ENCODE data around the gene NPM1. TPM values are rescaled to one million over a fixed set of nuclear protein-coding genes. Genes with fewer than 3 reads are reported as not detected.

Gene NPM1
- total and polyA plus RNA-seq, 2 of the 13 experiments (the other 11 are each of a cell fraction or from before 2014, with no cell fraction given), result 2,047 to 3,353 TPM

- in situ Hi-C loops (cut with HindIII; ENCODE audit: extremely low pct_ligation_motif_present, low pct_unique_long_range_greater_than_20kb), result no loop called here
- DNase-seq (ENCODE audit: low spot score) (no peak), ATAC-seq (no peak), FAIRE-seq (no peak)
- intact Hi-C loops (cut with micrococcal nuclease; ENCODE audit: unreplicated experiment), result no loop called here
- BruUV-seq (replicated peaks), result no TSS peak
- H3K4me3 ChIP-seq (replicated peaks in 1 of 3; ENCODE audit: insufficient read depth in 1 of 3, low read depth in 2 of 3, low read length in 3 of 3), result no peak overlapping the region
- H3K27ac ChIP-seq (ENCODE audit: extremely low read length, insufficient read depth, low read length), result no peak overlapping the region
- no peak overlapping the region for H2AFZ ChIP-seq (ENCODE audit: low read length)
- no peaks in the 10 kb centered on the region for H4K20me1 ChIP-seq (ENCODE audit: insufficient read depth, low read length)
- ChIA-PET POLR2A (no interaction called here), CTCF (ENCODE audit: low intra/inter-chr PET ratio, low total read pairs) (no interaction called here)
- no peaks in the 10 kb centered on the region for H3K79me2 ChIP-seq (ENCODE audit: insufficient read depth, low read length)
- no peak overlapping the region for H3K4me2 ChIP-seq (ENCODE audit: low read depth, low read length)
- H3K27me3 ChIP-seq (ENCODE audit: control insufficient read depth in 1 of 2, insufficient read depth in 2 of 2, low read length in 2 of 2), result peaks cover 2 to 12% of the 10 kb centered on the region in 2 experiments; a peak in 2 of 5 replicates
- H3K9me3 ChIP-seq (ENCODE audit: low read length), result no peaks in the 10 kb centered on the region
- no peak overlapping the region for H3K9ac ChIP-seq (ENCODE audit: insufficient read depth, low read depth, low read length)
- no peak for TF ChIP-seq CREB1 (IDR thresholded peaks at IDR 0.05)
- TF ChIP-seq CREB1 (CRISPR knock-in tag; IDR thresholded peaks at IDR 0.05), result no peak
- TF ChIP-seq TFE3 (CRISPR knock-in tag; IDR thresholded peaks at IDR 0.05), result no peak
- TF ChIP-seq MNT (IDR thresholded peaks at IDR 0.05), result no peak
- TF ChIP-seq CCDC6 (CRISPR knock-in tag; IDR thresholded peaks at IDR 0.05), result no peak
- no peak for TF ChIP-seq NFE2L2 (IDR thresholded peaks at IDR 0.05; ENCODE audit: low read length)
- TF ChIP-seq ZKSCAN1 (IDR thresholded peaks at IDR 0.05; ENCODE audit: low read length), result no peak
- no peak for TF ChIP-seq ESRRA (CRISPR knock-in tag; IDR thresholded peaks at IDR 0.05; ENCODE audit: low read depth)
- no peak for TF ChIP-seq ETV5 (CRISPR knock-in tag; IDR thresholded peaks at IDR 0.05; ENCODE audit: borderline replicate concordance)
- no peak for TF ChIP-seq NFE2 (CRISPR knock-in tag; IDR thresholded peaks at IDR 0.05)
- H3K36me3 ChIP-seq (replicated peaks in 1 of 2; ENCODE audit: control insufficient read depth in 1 of 2, insufficient read depth in 2 of 2, low read length in 2 of 2), result no peaks in the 10 kb centered on the region
- H3K4me1 ChIP-seq (ENCODE audit: insufficient read depth, low read length), result no peaks in the 10 kb centered on the region
- WGBS (ENCODE audit: low lambda C conversion rate), result 50% methylated on average over 5 of the region's 5 CpGs
These were observed 59.6 kb downstream of the NPM1 start for GRCh38 chr5:171447226-171447625.

Data from HepG2 (cell line).